MM.1S (cell line): ENCODE measurements around the gene MS4A10.

Source experiments
- DNase-seq: peaks from one replicate; pipeline ENCODE4 v3.0.0-alpha.2; 2015
- H2AFZ ChIP-seq: fragments of 300-600 bp; sonication (generic); 2 replicates; pipeline ENCODE4 v1.6.0; 2016; ENCODE audit warnings: antibody characterized with exemption, low read length
- H3F3A ChIP-seq: fragments of 300-600 bp; sonication (generic); 2 replicates; pipeline ENCODE4 v1.6.1; 2016; ENCODE audit warnings: mild to moderate bottlenecking, antibody characterized with exemption, low read length, moderate library complexity, mixed read lengths; ENCODE audit not compliant: insufficient read depth
- H3K27ac ChIP-seq: fragments of 300-600 bp; sonication (generic); 2 replicates; pipeline ENCODE4 v1.5.1; 2016; ENCODE audit warnings: mild to moderate bottlenecking, low read length
- H3K27me3 ChIP-seq: fragments of 300-600 bp; sonication (generic); replicated peaks from 2 replicates; pipeline ENCODE4 v1.6.0; 2016; ENCODE audit warnings: low read length; ENCODE audit not compliant: insufficient read depth
- H3K36me3 ChIP-seq: fragments of 300-600 bp; sonication (generic); replicated peaks from 2 replicates; pipeline ENCODE4 v1.6.1; 2016; ENCODE audit warnings: mild to moderate bottlenecking, low read length, mixed read lengths; ENCODE audit not compliant: insufficient read depth
- H3K4me1 ChIP-seq: fragments of 300-600 bp; sonication (generic); 2 replicates; pipeline ENCODE4 v1.6.1; 2016; ENCODE audit warnings: low read length, mixed read lengths
- H3K4me2 ChIP-seq: fragments of 300-600 bp; sonication (generic); 2 replicates; pipeline ENCODE4 v1.6.0; 2016; ENCODE audit warnings: low read depth, low read length
- H3K4me3 ChIP-seq: fragments of 300-600 bp; sonication (generic); 2 replicates; pipeline ENCODE4 v1.5.1; 2016; ENCODE audit warnings: low read length, mixed read lengths
- H3K79me2 ChIP-seq: fragments of 300-600 bp; sonication (generic); 2 replicates; pipeline ENCODE4 v1.6.1; 2016; ENCODE audit warnings: mixed run types, low read length, mixed read lengths
- H3K9ac ChIP-seq: fragments of 300-600 bp; sonication (generic); 2 replicates; pipeline ENCODE4 v1.6.1; 2016; ENCODE audit warnings: low read length, mixed read lengths
- H3K9me2 ChIP-seq: fragments of 300-600 bp; sonication (generic); replicated peaks from 2 replicates; pipeline ENCODE4 v1.6.1; 2016; ENCODE audit warnings: mild to moderate bottlenecking, low read length, mixed read lengths; ENCODE audit not compliant: insufficient read depth
- H3K9me3 ChIP-seq: fragments of 300-600 bp; sonication (generic); replicated peaks from 2 replicates; pipeline ENCODE4 v1.6.1; 2016; ENCODE audit warnings: mild to moderate bottlenecking, low read length, mixed read lengths; ENCODE audit not compliant: insufficient read depth
- H4K20me1 ChIP-seq: fragments of 300-600 bp; sonication (generic); 2 replicates; pipeline ENCODE4 v1.6.1; 2016; ENCODE audit warnings: mild to moderate bottlenecking, low read length, moderate library complexity, mixed read lengths; ENCODE audit not compliant: insufficient read depth
- CTCF ChIP-seq: fragments of 300-600 bp; sonication (generic); IDR thresholded peaks from 2 replicates; pipeline ENCODE4 v1.5.1; 2016; ENCODE audit warnings: antibody characterized with exemption, low read length, mixed read lengths
- EZH2 ChIP-seq: fragments of 300-600 bp; sonication (generic); optimal IDR thresholded peaks from 2 replicates; pipeline ENCODE3; 2017; ENCODE audit warnings: low read depth, mild to moderate bottlenecking, antibody characterized with exemption, low read length, mixed read lengths
- EZH2phosphoT487 ChIP-seq: fragments of 300-600 bp; sonication (generic); IDR thresholded peaks from 2 replicates; pipeline ENCODE4 v1.6.1; 2018; ENCODE audit warnings: antibody characterized with exemption, low read length

MS4A10 gene

GRCh38 chr11:60785136-60785535, at the start of gene MS4A10:
Gene MS4A10 (plus strand): TSS chr11:60785333. CDS start chr11:60790336, 5,003 bp downstream.
- Histone ChIP-seq H3K9me3 (no peaks in the 10 kb centered on the region), H3K27ac (no peak within 1 kb of the TSS), H3K4me2 (no peak within 1 kb of the TSS), H2AFZ (no peak within 1 kb of the TSS), H3K4me3 (no peak within 1 kb of the TSS), H3K9me2 (no peaks in the 10 kb centered on the region), H3K4me1 (no peaks in the 10 kb centered on the region), H4K20me1 (no peaks in the 10 kb centered on the region), H3K27me3 (no peaks in the 10 kb centered on the region), H3F3A (no peaks in the 10 kb centered on the region), H3K9ac (no peak within 1 kb of the TSS), H3K36me3 (no peaks in the 10 kb centered on the region), H3K79me2 (no peaks in the 10 kb centered on the region)
- DNase-seq, result no peak
- TF ChIP-seq EZH2, result no peak
- TF ChIP-seq CTCF, result no peak
- no peak for TF ChIP-seq EZH2phosphoT487

DNA sequence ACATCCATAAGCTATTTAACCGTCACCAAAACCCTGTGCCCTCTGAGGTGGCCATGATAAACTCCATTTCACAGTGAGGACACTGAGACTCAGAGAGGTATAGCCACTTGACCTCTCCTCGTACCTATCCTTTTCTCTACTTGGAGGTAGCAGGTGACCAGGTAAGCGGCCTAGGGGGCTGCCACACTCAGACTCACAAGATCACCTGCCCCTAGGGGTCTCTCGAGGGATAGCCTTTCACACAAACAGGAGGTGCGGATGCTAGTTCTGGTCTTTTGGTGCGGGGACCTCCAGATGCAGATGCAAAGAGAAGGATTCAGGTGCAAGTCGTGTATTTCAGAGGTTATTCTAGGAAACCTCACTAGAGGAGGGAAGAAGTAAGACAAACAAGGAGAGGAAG, 46.0 kb upstream of the MS4A10 start:
- Histone ChIP-seq H3K27me3 (no peaks in the 10 kb centered on the region), H3K9me3 (no peaks in the 10 kb centered on the region), H3K9ac (no peak overlapping the region), H2AFZ (no peak overlapping the region), H3K9me2 (no peaks in the 10 kb centered on the region), H3K4me3 (no peak overlapping the region), H3K27ac (no peak overlapping the region), H4K20me1 (no peaks in the 10 kb centered on the region), H3F3A (no peaks in the 10 kb centered on the region), H3K79me2 (no peaks in the 10 kb centered on the region), H3K36me3 (no peaks in the 10 kb centered on the region), H3K4me1 (no peaks in the 10 kb centered on the region), H3K4me2 (no peak overlapping the region)
- TF ChIP-seq EZH2 (no peak), EZH2phosphoT487 (no peak), CTCF (no peak)
- DNase-seq, result no peak

GRCh38 chr11:60740573-60740972, 44.6 kb upstream of the MS4A10 start:
- no peaks in the 10 kb centered on the region for H3K4me1 ChIP-seq
- no peaks in the 10 kb centered on the region for H3K9me3 ChIP-seq
- H3K36me3 ChIP-seq, result no peaks in the 10 kb centered on the region
- H3K9me2 ChIP-seq, result no peaks in the 10 kb centered on the region
- H3K79me2 ChIP-seq, result no peaks in the 10 kb centered on the region
- no peaks in the 10 kb centered on the region for H3F3A ChIP-seq
- H3K27ac ChIP-seq, result no peak overlapping the region
- DNase-seq, result no peak
- no peak overlapping the region for H3K4me3 ChIP-seq
- no peak for TF ChIP-seq EZH2phosphoT487
- TF ChIP-seq CTCF, result no peak
- TF ChIP-seq EZH2, result no peak
- no peaks in the 10 kb centered on the region for H4K20me1 ChIP-seq
- H3K4me2 ChIP-seq, result no peak overlapping the region
- H3K27me3 ChIP-seq, result no peaks in the 10 kb centered on the region
- no peak overlapping the region for H2AFZ ChIP-seq
- no peak overlapping the region for H3K9ac ChIP-seq
